ENCODE measurements around the gene AKR7A3. TPM values are rescaled to one million over a fixed set of nuclear protein-coding genes. Genes with fewer than 3 reads are reported as not detected.

Gene AKR7A3
- total and polyA plus RNA-seq, 2 of the 4 experiments (the other 2 are of a cell fraction), result 0.18 to 0.62 TPM

DNA sequence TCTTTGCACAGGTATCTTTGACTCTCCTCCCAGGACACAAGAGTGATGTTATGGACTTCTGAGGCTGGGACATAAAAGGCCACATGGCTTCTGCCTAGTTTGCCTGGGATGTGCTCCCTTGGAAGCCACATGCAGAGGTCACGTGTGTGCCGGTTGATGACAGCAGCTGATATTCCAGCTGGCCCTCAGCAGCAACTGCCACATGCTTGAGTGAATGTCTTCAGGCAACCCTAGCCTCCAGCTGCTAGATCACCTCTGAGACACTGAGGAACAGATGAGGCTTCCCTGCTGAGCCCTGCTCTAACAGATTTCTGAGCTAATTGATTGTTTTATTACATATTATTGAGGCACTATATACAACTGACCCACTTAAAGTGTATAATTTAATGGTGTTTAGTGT is 11.6 kb upstream of the AKR7A3 start:
- no peaks in the 10 kb centered on the region for H3K79me1 ChIP-seq (ENCODE audit: low read depth in 1 of 2, low read length in 2 of 2)
- H3K27ac ChIP-seq (ENCODE audit: insufficient read depth, low read length), result no peak overlapping the region
- no TSS peak for BruUV-seq (replicated peaks)
- H3K36me3 ChIP-seq (ENCODE audit: control insufficient read depth, insufficient read depth, low read length), result peaks cover 27% of the 10 kb centered on the region
- no peak overlapping the region for H4K91ac ChIP-seq (ENCODE audit: insufficient read depth, low read depth, low read length)
- H3K9me3 ChIP-seq (ENCODE audit: control insufficient read depth, insufficient read depth, low read length), result peaks cover 5% of the 10 kb centered on the region
- no peaks in the 10 kb centered on the region for H3K9me1 ChIP-seq (ENCODE audit: insufficient read depth, low read length)
- TF ChIP-seq CEBPB (IDR thresholded peaks at IDR 0.05; ENCODE audit: low read depth, low read length), result no peak
- no peak for TF ChIP-seq MXI1 (IDR thresholded peaks at IDR 0.05; ENCODE audit: borderline replicate concordance, low read depth, low read length)
- no peak for TF ChIP-seq MAFK (IDR thresholded peaks at IDR 0.05; ENCODE audit: low read depth, low read length)
- TF ChIP-seq, protein P1, sequence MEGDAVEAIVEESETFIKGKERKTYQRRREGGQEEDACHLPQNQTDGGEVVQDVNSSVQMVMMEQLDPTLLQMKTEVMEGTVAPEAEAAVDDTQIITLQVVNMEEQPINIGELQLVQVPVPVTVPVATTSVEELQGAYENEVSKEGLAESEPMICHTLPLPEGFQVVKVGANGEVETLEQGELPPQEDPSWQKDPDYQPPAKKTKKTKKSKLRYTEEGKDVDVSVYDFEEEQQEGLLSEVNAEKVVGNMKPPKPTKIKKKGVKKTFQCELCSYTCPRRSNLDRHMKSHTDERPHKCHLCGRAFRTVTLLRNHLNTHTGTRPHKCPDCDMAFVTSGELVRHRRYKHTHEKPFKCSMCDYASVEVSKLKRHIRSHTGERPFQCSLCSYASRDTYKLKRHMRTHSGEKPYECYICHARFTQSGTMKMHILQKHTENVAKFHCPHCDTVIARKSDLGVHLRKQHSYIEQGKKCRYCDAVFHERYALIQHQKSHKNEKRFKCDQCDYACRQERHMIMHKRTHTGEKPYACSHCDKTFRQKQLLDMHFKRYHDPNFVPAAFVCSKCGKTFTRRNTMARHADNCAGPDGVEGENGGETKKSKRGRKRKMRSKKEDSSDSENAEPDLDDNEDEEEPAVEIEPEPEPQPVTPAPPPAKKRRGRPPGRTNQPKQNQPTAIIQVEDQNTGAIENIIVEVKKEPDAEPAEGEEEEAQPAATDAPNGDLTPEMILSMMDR (conservative IDR thresholded peaks at IDR 0.05; ENCODE audit: low read depth, low read length), result no peak
- no peak for TF ChIP-seq ELK1 (IDR thresholded peaks at IDR 0.05; ENCODE audit: borderline replicate concordance, low read depth, low read length)
- no peak for TF ChIP-seq RAD21 (IDR thresholded peaks at IDR 0.05; ENCODE audit: low read length)
- no peak for TF ChIP-seq CHD1 (IDR thresholded peaks at IDR 0.05; ENCODE audit: low read depth, low read length)
- TF ChIP-seq, protein P2, sequence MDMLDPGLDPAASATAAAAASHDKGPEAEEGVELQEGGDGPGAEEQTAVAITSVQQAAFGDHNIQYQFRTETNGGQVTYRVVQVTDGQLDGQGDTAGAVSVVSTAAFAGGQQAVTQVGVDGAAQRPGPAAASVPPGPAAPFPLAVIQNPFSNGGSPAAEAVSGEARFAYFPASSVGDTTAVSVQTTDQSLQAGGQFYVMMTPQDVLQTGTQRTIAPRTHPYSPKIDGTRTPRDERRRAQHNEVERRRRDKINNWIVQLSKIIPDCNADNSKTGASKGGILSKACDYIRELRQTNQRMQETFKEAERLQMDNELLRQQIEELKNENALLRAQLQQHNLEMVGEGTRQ (IDR thresholded peaks at IDR 0.05; ENCODE audit: low read depth, low read length), result no peak
- TF ChIP-seq RCOR1 (IDR thresholded peaks at IDR 0.05; ENCODE audit: insufficient replicate concordance, low read length), result no peak
- TF ChIP-seq BHLHE40 (IDR thresholded peaks at IDR 0.05; ENCODE audit: low read depth, low read length), result no peak
- TF ChIP-seq FOS (IDR thresholded peaks at IDR 0.05; ENCODE audit: low read depth, low read length), result no peak
- TF ChIP-seq SMC3 (IDR thresholded peaks at IDR 0.05; ENCODE audit: low read depth, low read length), result no peak
- TF ChIP-seq RFX5 (IDR thresholded peaks at IDR 0.05; ENCODE audit: low read depth, low read length), result no peak
- TF ChIP-seq NFE2L2 (IDR thresholded peaks at IDR 0.05; ENCODE audit: low read depth, low read length), result no peak
- TF ChIP-seq POLR2A (IDR thresholded peaks at IDR 0.05; ENCODE audit: low read depth, low read length), result no peak
- no peak for TF ChIP-seq MAZ (IDR thresholded peaks at IDR 0.05; ENCODE audit: borderline replicate concordance, low read depth, low read length)
- no peak for DNase-seq
- intact Hi-C loops (cut with micrococcal nuclease), result no loop called here
- 82% methylated on average over 2 of the region's 2 CpGs; no CpG with 5 or more reads in 1 of the 2 experiments for WGBS, 2 experiments (ENCODE audit: extremely low coverage in 2 of 2, insufficient read length in 1 of 2)
- no peak overlapping the region for H2BK5ac ChIP-seq (ENCODE audit: low read depth, low read length, poor library complexity, severe bottlenecking)
- CTCF ChIA-PET, result no interaction called here
- H3K4me2 ChIP-seq (ENCODE audit: low read depth, low read length), result no peak overlapping the region
- no peak overlapping the region for H3K4ac ChIP-seq (ENCODE audit: low read depth, low read length)
- H4K8ac ChIP-seq (ENCODE audit: low read depth in 2 of 2, low read length in 2 of 2), result no peak overlapping the region
- no peaks in the 10 kb centered on the region for H4K20me1 ChIP-seq (ENCODE audit: insufficient read depth, low read length)
- H4K5ac ChIP-seq (ENCODE audit: low read depth, low read length), result no peak overlapping the region
- H3K9ac ChIP-seq (ENCODE audit: low read depth, low read length), result no peak overlapping the region
- POLR2A ChIA-PET (ENCODE audit: unreplicated experiment), result no interaction called here
- dilution Hi-C loops (cut with HindIII; ENCODE audit: low sequenced_read_pairs, unreplicated experiment), result no loop called here
- H3K4me3 ChIP-seq (ENCODE audit: insufficient read depth, low read depth, low read length), result no peak overlapping the region
- no peak overlapping the region for H2AK9ac ChIP-seq (replicated peaks; ENCODE audit: low read depth, low read length, poor library complexity)
- no peak overlapping the region for H2BK120ac ChIP-seq (ENCODE audit: low read depth, low read length)
- H3K14ac ChIP-seq (replicated peaks; ENCODE audit: low read depth, low read length), result no peak overlapping the region
- H3K23ac ChIP-seq (ENCODE audit: low read depth, low read length), result no peak overlapping the region
- no peaks in the 10 kb centered on the region for H3K27me3 ChIP-seq (ENCODE audit: control insufficient read depth, insufficient read depth, low read length)
- H2AFZ ChIP-seq (replicated peaks; ENCODE audit: low read length, poor library complexity), result no peak overlapping the region
- no peak overlapping the region for H3K56ac ChIP-seq (ENCODE audit: extremely low read depth, insufficient read depth, low read length)
- H2AK5ac ChIP-seq (ENCODE audit: low read depth, low read length), result no peak overlapping the region
- in situ Hi-C loops (cut with MboI; ENCODE audit: low sequenced_read_pairs), result no loop called here
- no peak overlapping the region for H2BK15ac ChIP-seq (ENCODE audit: low read depth, low read length)
- no peak overlapping the region for H2BK20ac ChIP-seq (ENCODE audit: low read depth, low read length)
- H3K4me1 ChIP-seq (ENCODE audit: control insufficient read depth, insufficient read depth, low read length), result no peaks in the 10 kb centered on the region
- no peak for ATAC-seq (ENCODE audit: low read depth)
- no peak overlapping the region for H3K18ac ChIP-seq (ENCODE audit: low read depth, low read length)

Measured in IMR-90 (cell line).